CD4-positive, alpha-beta T cell treated with Interferon alpha-2 for 1 hour (primary cell): ENCODE results near the gene GRAMD2A.

Experiments
- DNase-seq, 2 donors: peaks; one replicate each; pipeline ENCODE4 v3.0.0-alpha.2; 2020 to 2022

Gene GRAMD2A

GRCh38 chr15:72127724-72128322 lies 69.8 kb downstream of the GRAMD2A start:
- DNase-seq, result no peak

- DNase-seq, result no peak
Observed at GRCh38 chr15:72124218-72124617, 73.4 kb downstream of the GRAMD2A start.

DNA sequence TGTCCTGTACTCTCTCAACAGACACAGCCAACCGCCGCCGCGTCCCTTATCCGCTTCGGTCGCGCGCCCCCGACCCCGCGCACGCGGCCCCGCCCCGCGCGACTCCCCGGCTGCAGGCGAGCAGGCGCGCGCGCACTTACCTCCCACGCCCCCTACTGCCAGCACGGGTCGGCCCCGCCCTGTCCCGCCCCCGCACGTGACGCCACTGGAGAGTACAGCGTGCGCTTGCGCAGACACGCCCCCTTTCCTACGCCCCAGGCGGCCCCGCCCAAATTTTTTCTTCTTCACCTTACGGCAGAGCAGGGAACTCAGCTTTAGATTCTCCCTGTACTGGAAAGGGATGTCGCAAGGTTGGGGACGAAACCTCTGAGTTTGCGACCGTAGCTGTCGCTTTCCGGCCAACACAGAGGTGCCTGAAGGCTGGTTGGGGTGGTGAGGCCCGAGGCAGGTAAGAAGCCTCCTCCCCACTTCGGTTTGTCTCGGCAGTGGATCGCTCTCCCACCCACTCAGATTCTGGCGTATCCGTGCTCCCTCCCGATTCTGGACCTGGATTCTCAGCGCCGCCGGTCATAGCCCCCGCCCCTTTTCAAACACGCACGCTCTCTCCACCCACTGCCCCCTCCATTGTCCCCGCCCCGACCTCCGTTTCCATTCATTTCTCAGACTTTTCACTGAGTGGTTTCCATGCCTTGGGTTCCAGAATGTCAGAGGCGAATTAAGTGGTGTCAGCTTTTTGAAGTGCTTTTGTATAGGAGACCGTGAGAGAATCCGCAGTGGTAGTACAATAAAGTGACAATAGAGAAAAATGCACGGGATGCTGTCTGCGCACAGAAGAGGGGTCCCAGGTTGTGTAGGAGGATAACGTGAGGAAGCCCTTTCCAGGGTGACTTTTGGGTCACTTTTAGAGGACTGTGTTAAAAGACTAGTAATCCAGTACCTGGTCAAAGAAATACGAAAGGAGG lies 79.3 kb downstream of the GRAMD2A start, which contains the start of the genes MYO9A and SENP8:
Gene MYO9A, minus strand, starts transcription at position 134 of the 962 bp plus-strand sequence. CDS start 71,587 bp downstream, outside the sequence.
Gene SENP8, plus strand, starts transcription at position 387 of the 962 bp plus-strand sequence. CDS start 21,221 bp downstream, outside the sequence.
- peak; percentile 97 to 99 for DNase-seq

DNA sequence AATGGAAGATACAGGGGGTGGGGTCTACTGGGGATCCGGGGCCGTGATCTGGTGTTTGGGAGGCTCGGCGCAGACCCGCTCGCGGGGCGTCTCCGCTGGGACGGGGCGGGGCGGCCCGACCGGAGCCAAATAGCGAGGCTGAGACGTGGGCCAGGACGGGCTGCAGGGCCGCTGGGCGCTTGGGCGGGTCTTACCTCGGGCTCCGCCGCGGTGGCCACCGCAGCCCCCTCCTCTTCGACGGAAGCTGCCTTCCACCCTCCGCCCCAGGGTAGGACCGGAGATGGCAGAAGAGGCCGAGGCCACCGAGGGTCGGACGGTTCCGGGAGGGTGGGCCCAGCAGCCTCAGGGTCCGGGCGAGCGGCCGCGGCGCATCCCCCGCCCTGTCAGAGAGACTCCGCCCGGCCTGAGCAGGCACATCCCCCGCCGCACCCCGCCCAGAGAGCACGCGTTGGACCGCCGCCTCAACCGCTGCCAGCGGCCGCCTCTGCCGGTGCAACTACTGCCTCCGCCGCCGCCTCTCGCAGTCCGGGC lies 80.0 kb downstream of the GRAMD2A start:
- peak; percentile 64 to 69 for DNase-seq

DNA sequence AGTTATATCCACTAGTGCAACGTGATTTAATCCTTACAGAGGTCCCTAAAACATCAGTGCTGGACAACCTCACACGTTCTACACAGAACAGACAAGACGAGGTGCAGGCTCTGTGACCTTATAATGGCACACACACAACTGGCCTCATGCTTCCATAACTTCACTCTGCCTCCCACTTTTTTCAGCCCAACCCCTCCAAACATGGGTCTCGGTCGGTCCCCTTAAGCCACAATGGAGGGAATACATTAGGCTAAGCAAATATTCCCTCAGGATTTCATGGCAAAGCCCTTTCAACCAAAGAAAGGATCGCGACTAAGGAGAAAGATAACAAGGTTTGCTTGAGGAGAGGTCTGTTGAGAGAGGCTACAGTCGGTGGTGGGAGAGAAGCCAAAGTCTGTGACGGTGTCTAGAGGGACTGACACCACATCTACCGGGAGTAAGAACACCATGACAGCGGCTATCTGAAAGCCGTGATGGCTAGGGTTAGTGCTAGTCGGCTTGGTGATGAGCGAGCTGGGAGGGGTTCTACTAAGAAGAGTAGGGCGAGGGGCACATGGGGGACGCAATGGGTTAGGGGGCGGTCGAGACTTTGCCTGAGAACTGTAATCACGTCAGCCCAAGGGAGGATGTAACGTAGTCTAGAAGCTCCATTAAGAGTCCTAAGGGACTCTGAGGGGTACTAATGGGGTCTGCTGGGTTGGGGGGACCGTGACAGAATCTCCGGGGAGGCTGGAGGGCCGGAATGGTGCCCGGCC lies 80.7 kb downstream of the GRAMD2A start:
- DNase-seq, result no peak

- no peak for DNase-seq
Observed at GRCh38 chr15:72113347-72114031, 84.1 kb downstream of the GRAMD2A start.

DNA sequence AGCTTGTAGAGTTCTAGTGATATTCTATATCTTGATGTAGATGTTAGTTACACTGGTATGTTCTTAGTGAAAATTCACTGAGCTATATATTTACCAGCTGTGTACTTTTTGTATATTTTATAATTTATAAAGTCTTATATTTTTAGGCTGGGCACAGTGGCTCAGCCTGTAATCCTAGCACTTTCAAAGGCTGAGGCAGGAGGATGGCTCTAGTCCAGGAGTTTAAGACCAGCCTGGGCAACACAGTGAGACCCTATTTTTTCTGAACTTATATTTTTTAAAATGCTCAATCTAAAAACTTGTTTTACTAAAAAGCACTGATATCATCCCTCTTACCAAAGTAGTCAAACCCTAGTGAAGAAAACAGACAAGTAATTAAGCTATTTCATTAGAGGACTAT lies 84.8 kb downstream of the GRAMD2A start:
- DNase-seq, result no peak

DNA sequence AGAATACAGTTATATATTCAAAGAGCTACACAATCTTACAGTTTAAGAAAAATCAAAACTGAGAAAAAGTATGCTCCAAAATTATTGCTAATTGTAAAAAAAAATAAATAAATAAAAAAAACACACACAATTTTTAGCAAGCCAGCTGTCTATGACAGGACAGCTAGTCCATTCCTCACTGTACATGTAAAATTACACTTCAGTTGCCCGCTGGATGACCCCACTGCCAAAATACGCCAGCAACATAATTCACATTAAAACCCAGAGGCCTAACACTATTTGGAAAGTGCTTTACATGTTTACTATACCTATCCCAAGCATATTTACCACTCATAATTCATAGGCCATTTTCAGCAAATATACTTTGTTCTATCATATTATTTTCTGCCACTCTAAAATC lies 85.5 kb downstream of the GRAMD2A start:
- DNase-seq, result no peak

- no peak for DNase-seq
Observed at GRCh38 chr15:72110355-72110754, 87.2 kb downstream of the GRAMD2A start.
